ENCODE measurements around the gene TMEM19.

TMEM19 gene

GRCh38 chr12:71719647-71720370 lies 33.9 kb downstream of the TMEM19 start:
- DNase-seq (ENCODE audit: low read depth) = no peak

DNA sequence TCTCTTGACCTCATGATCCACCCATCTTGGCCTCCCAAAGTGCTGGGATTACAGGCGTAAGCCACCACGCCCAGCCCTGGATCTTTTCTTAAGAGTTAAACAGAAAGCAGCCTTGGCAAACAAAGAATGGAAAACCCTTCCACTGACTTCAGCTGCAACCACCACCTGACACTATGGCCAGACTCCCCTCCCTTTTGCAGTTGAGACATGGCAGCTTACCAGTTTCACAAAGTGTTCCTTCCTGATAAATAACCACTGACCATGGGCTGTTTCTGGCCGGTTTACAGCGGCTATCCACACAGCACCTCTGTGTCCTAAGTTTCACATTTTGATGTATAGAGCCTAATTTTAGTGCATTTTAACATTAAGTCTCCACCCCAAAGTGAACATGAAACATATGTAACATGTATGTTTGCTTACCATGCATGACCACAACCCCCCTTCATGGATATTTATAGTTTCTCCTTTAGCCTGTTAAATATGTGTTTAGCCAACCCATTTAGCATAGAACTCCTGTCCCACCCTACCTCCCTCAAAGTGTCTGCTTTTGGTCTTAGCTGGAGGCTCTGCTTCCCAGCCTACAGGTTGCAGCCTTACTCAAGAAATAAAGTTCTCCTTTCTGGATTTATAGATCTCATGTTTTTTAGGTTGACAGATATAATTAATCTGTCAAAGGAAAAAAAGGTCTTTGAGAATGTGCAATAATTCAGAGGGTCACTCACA lies 36.1 kb downstream of the TMEM19 start:
- no peak for DNase-seq (ENCODE audit: low read depth)

- DNase-seq (ENCODE audit: low read depth) = no peak
Measured at GRCh38 chr12:71725011-71725410, 39.1 kb downstream of the TMEM19 start.

GRCh38 chr12:71726548-71726947 lies 40.7 kb downstream of the TMEM19 start:
- DNase-seq (ENCODE audit: low read depth) = no peak

DNA sequence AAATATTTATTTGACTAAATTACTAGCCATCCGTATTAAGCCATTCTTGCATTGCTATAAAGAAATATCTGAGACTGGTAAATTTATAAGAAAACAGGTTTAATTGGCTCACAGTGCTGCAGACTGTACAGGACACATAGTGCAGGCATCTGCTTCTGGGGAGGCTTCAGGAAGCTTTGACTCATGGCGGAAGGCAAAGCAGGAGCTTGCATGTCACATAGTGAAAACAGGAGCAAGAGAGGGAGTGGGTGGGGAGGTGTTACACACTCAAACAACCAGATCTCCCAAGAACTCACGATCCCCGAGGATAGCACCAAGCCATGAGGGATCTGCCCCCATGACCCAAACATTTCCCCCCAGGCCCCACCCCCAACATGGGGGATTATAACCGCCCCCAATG lies 42.1 kb downstream of the TMEM19 start:
- no peak for DNase-seq (ENCODE audit: low read depth)

GRCh38 chr12:71730936-71731335 lies 45.1 kb downstream of the TMEM19 start:
- DNase-seq (ENCODE audit: low read depth) = no peak

GRCh38 chr12:71731439-71732356 lies 45.8 kb downstream of the TMEM19 start:
- DNase-seq (ENCODE audit: low read depth) = no peak

- DNase-seq (ENCODE audit: low read depth) = no peak
Measured at GRCh38 chr12:71732357-71732712, 46.5 kb downstream of the TMEM19 start.

DNA sequence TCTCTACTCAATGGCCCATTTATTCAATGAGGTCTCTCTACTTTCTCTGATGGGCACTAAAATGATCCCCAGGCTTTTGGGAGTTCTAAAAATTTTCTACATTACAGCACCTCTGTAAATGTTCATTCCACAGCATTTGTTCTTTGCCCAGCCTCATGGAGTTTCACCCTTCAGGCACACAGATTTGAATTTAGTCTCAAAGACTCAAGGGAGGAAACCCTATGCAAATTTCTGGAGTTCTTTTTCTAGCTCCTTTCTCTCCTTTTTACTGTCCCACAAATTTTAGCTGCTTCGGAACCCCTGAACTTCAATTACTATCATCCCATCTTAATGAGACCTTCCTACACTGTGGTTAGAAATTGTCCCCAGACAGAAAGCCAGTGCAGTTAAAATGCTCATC lies 51.3 kb downstream of the TMEM19 start:
- DNase-seq (ENCODE audit: low read depth) = no peak

- DNase-seq (ENCODE audit: low read depth) = no peak
Measured at GRCh38 chr12:71742998-71743397, 57.1 kb downstream of the TMEM19 start.

DNA sequence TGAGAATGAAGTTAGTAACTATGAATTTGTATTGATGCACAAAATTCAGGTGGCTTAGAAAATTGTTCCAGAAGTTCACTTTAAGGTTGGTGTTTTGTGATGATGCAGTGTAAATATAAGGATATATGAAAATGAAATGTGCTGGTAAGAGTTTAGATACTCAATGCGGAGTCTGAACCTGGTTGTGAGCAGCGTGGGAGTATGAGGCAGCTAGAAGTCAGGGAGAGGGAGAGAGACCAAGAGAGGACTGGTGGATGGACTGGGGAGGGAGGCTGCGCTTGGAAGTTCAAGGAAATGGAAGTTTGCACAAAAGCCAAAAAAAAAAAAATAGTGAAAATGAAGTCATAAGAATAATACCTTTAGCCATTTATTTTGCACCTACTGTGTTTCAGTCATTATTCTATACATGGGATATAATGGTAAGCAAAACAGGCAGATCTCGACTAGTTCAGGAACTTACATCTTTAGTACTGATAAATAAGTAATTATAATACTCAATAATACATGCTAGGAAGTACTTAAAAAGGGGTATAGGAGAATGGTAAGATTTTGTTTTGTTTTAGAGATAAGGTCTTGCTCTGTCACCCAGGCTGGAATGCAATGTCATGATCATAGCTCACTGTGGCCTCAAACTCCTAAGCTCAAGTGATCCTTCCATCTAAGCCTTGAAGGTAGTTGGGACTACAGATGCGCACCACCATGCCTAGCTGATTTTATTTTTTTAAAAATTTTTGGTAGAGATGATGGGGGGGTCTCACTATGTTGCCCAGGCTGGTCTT lies 58.8 kb downstream of the TMEM19 start:
- no peak for DNase-seq (ENCODE audit: low read depth)

- no peak for DNase-seq (ENCODE audit: low read depth)
Measured at GRCh38 chr12:71746974-71747611, 61.2 kb downstream of the TMEM19 start.

DNA sequence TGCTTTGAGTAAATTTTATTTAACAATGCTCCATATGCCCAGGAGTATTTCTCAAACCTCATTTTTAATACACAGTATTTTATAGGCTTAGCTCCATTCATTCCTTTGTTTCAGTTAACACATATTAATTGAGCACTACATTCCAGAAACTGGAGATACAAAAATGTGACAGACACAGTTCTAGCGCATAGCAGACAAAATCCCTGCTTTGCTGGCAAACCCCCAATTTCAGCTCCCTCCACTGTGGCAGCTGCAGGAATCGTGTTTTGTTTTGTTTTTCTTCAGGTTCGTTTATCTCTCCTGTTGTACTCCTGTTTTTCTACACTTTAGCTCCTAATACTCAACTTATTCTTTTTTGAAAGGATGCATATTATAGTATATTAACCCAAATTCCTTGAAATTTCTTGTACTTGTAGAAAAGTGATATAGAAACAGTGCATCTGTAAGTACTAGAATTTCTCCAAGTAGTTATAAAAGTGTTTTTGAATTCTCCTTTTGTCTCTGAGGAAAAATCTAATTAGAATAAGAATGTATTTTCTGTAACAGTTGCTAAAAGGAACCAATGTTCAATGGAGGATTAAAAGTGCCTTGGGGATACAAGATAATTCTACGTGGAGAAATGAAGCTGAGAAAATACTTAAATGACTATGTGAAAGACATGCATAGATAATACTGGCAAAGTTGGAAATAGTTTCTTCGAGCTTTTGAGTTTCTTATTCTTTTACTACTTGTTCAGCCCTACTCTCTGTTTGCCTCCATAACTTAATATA lies 62.4 kb downstream of the TMEM19 start:
- no peak for DNase-seq (ENCODE audit: low read depth)

DNA sequence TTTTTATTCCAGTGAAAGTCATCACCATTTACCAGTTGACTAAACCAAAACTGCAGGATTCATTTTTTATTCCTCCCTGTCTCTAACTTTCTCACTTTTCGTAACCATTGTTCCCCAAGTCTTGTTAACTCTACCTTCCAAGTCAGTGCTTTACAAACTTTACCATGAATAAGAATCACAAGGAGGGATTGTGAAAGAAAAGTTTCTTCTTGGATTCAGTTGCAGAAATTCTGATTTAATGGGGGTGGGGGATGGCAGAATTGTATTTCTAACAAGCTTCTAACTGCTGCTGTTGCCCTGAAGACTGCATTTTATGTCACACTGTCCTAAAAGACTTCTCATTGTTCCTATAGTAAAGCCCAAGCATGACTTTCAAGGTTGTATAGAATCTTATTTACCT lies 63.8 kb downstream of the TMEM19 start:
- no peak for DNase-seq (ENCODE audit: low read depth)

DNA sequence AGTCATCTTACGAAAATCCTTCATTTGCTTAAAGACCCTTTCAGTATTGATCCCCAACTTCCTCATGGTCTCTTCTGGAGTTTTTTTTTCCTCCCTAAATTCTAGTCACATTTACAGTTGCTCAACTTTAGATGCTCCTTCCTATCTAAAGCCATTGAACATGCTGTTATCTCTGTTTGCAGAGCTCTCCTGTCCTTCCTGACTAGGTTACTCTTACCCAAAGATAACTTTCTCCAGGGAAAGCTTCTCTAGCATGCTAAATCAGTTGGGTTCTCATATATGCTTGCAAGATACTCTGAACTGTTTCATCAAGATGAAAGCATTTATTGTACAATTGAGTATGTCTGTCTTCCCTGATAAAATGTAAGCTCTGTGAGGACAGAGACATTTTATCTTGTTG lies 67.0 kb downstream of the TMEM19 start:
- DNase-seq (ENCODE audit: low read depth) = no peak
